NT2/D1 (cell line): Measurements from ENCODE around the gene CREB3L2.
"Not testable (repeated sequence)": the region's sequence is repeated elsewhere in the genome, so short reads cannot be mapped to it uniquely, and the experiment has no call there.

Source experiments
- DNase-seq: peaks from one replicate; pipeline ENCODE4 v3.0.0-alpha.2; 2011; ENCODE audit warnings: low read depth, low spot score
- H3K27me3 ChIP-seq: 2 replicates; pipeline ENCODE4 v1.6.0; 2011; ENCODE audit warnings: mild to moderate bottlenecking; ENCODE audit not compliant: insufficient read length, insufficient read depth
- H3K36me3 ChIP-seq: 2 replicates; pipeline ENCODE4 v1.6.1; 2011; ENCODE audit warnings: mild to moderate bottlenecking, low read length, mixed read lengths; ENCODE audit not compliant: insufficient read depth, insufficient read length
- H3K4me1 ChIP-seq: 2 replicates; pipeline ENCODE4 v1.5.1; 2011; ENCODE audit not compliant: insufficient read depth, insufficient read length
- H3K4me3 ChIP-seq: 2 replicates; pipeline ENCODE4 v1.5.1; 2011; ENCODE audit warnings: low read depth; ENCODE audit not compliant: insufficient read length
- H3K9ac ChIP-seq: 2 replicates; pipeline ENCODE4 v1.6.0; 2011; ENCODE audit warnings: low read depth; ENCODE audit not compliant: insufficient read length
- H3K9me3 ChIP-seq: 2 replicates; pipeline ENCODE4 v1.5.1; 2011; ENCODE audit warnings: mild to moderate bottlenecking, low read length; ENCODE audit not compliant: insufficient read depth
- SUZ12 ChIP-seq: IDR thresholded peaks from 2 replicates; pipeline ENCODE4 v1.6.1; 2011; ENCODE audit not compliant: insufficient read length, insufficient read depth; ENCODE audit errors: extremely low read depth
- YY1 ChIP-seq: IDR thresholded peaks from 2 replicates; pipeline ENCODE4 v1.6.1; 2011; ENCODE audit not compliant: insufficient read length, insufficient read depth
- ZNF274 ChIP-seq: IDR thresholded peaks from 2 replicates; pipeline ENCODE4 v1.6.1; 2011; ENCODE audit warnings: mild to moderate bottlenecking, low read depth, low read length

CREB3L2 gene

GRCh38 chr7:137934176-137934826 lies 67.6 kb downstream of the CREB3L2 start:
- Histone ChIP-seq H3K36me3 (no peaks in the 10 kb centered on the region), H3K4me3 (no peak overlapping the region), H3K9me3 (no peaks in the 10 kb centered on the region), H3K9ac (no peak overlapping the region), H3K27me3 (no peaks in the 10 kb centered on the region), H3K4me1 (peaks cover 7% of the 10 kb centered on the region)
- TF ChIP-seq YY1 (no peak), ZNF274 (no peak), SUZ12 (no peak)
- no peak for DNase-seq

DNA sequence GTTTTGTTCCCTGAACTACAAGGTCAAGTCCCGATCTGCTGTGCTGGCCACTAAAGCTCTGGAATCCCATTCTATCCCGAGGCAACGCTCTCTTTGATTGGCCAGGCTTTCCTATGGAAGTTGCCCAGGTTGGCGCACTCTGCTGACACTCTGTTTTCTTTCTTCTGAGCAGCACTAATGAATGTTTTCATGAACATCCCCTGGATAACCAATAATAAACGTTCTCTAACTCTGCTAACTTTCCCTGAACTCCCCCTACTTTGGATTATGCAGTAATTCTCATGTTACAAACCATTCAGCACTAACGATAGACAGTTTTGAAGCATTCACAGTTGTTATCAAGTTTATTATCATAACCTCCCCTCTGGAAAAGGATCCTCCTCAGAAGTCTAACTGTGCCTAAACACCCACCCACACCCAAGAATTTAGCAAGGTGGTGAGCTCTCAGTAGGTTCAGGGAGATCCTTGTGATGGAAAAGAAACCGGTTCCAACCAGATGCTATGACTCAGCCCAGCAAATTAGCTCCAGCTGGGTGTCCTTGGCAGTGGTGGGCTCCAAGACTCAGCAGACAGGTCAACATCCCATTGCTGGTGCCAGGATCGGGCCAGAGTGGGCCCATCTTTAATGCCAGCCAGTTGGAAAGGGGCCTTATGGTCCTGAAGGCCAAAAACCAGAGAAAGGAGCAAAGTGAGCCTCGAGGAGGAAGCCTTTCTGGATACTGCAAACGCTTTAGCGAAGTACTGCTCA lies 68.4 kb downstream of the CREB3L2 start:
- Histone ChIP-seq H3K4me1 (peaks cover 7% of the 10 kb centered on the region), H3K9ac (no peak overlapping the region), H3K9me3 (no peaks in the 10 kb centered on the region), H3K4me3 (no peak overlapping the region), H3K36me3 (no peaks in the 10 kb centered on the region), H3K27me3 (no peaks in the 10 kb centered on the region)
- TF ChIP-seq ZNF274 (no peak), SUZ12 (no peak), YY1 (no peak)
- no peak for DNase-seq

DNA sequence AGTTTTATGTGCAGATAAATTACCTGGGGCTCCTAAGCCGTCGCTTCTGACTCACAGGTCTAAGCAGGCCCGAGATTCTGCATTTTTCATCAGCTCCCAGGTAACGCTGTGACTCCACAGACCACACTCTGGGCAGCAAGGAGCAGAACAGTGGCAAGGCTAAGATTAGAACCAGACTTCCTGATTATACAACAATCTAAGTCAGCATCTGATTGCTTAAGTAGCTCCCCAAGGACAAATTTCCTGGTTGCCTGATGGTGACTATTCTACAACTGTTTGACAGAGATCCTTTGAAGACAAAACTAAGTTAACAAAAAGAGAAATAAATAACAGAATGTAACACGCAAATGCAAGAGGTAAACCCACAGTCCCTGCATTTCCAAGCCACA lies 69.0 kb downstream of the CREB3L2 start:
- Histone ChIP-seq H3K4me3 (no peak overlapping the region), H3K9ac (no peak overlapping the region), H3K9me3 (no peaks in the 10 kb centered on the region), H3K4me1 (peaks cover 7% of the 10 kb centered on the region), H3K36me3 (peaks cover 2% of the 10 kb centered on the region), H3K27me3 (no peaks in the 10 kb centered on the region)
- DNase-seq, result no peak
- TF ChIP-seq SUZ12 (no peak), ZNF274 (no peak), YY1 (no peak)

DNA sequence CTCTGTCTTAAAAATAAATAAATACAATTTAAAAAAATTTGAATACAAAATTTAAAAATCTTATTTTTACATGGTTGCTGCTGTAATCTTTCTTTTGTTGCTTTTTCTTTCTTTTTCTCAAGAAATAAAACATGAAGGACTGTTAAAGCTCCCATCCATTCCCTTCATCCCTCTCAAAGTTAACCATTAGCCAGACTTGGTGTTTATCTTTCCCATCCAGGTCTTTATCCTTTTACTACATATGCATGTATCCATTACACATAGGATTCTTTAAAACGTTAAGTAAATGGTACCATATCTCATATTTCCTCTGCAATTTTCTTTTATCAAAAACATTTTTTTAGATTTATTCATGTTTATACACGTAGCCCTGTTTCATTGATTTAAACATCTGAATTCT lies 70.1 kb downstream of the CREB3L2 start:
- Histone ChIP-seq H3K4me3 (no peak overlapping the region), H3K36me3 (peaks cover 8% of the 10 kb centered on the region), H3K27me3 (no peaks in the 10 kb centered on the region), H3K4me1 (peaks cover 5% of the 10 kb centered on the region), H3K9me3 (no peaks in the 10 kb centered on the region), H3K9ac (no peak overlapping the region)
- DNase-seq, result no peak
- no peak for TF ChIP-seq SUZ12
- no peak for TF ChIP-seq ZNF274
- no peak for TF ChIP-seq YY1

DNA sequence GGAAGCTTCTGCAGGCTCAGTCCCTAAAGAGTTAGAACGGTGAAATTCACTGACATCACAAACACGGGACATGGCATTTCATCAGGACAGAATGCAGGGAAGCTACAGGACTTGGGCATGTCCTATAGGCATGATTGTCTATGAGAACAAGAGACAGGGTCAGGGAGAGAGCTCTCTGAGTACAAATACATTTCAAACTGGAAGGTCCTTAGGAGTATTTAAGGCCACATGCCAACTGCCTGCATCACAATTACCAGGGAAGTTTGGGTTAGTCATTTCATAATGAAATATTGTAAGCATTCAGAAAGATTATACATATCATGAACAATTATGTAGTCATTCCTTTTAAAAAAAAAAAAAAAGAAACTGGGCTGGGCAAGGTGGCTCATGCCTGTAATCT lies 71.3 kb downstream of the CREB3L2 start:
- H3K4me3 ChIP-seq, result no peak overlapping the region
- peaks cover 15% of the 10 kb centered on the region for H3K36me3 ChIP-seq
- TF ChIP-seq SUZ12, result no peak
- no peak for TF ChIP-seq YY1
- TF ChIP-seq ZNF274, result no peak
- H3K9me3 ChIP-seq, result no peaks in the 10 kb centered on the region
- DNase-seq, result no peak
- peaks cover 2% of the 10 kb centered on the region for H3K4me1 ChIP-seq
- no peak overlapping the region for H3K9ac ChIP-seq
- no peaks in the 10 kb centered on the region for H3K27me3 ChIP-seq

GRCh38 chr7:137928626-137929025 lies 73.3 kb downstream of the CREB3L2 start:
- Histone ChIP-seq H3K9me3 (no peaks in the 10 kb centered on the region), H3K4me1 (peaks cover 1% of the 10 kb centered on the region), H3K36me3 (peaks cover 18% of the 10 kb centered on the region), H3K4me3 (no peak overlapping the region), H3K9ac (no peak overlapping the region), H3K27me3 (no peaks in the 10 kb centered on the region)
- TF ChIP-seq YY1 (no peak), SUZ12 (no peak), ZNF274 (no peak)
- DNase-seq, result no peak

DNA sequence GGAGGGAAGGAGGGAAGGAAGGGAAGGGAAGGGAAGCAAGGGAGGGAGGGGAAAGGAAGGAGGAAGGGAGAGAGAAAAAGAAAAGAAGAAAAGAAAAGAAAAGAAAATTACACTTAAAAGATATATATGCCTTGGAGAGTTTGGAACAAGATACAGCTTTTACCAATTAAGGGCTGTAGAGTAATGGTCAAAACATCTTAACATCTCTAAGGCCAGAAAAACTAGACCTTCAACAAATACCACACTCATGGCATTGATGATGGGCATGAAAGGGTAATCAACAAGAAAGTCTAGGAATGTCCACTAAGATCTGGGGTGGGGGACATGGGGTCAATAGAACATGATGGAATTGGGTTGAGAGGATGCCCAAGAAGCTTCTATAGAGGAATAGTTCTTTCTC lies 74.5 kb downstream of the CREB3L2 start:
- Histone ChIP-seq H3K9me3 (no peaks in the 10 kb centered on the region), H3K36me3 (peaks cover 18% of the 10 kb centered on the region), H3K9ac (no peak overlapping the region), H3K4me1 (no peaks in the 10 kb centered on the region), H3K27me3 (no peaks in the 10 kb centered on the region), H3K4me3 (no peak overlapping the region)
- TF ChIP-seq YY1 (no peak), SUZ12 (no peak), ZNF274 (no peak)
- DNase-seq, result no peak

GRCh38 chr7:137926206-137926605 lies 75.7 kb downstream of the CREB3L2 start:
- H3K36me3 ChIP-seq, result peaks cover 18% of the 10 kb centered on the region
- DNase-seq, H3K4me3 ChIP-seq, H3K9me3 ChIP-seq, H3K9ac ChIP-seq, H3K27me3 ChIP-seq, H3K4me1 ChIP-seq: not testable (repeated sequence)
